H1 (cell line): ENCODE data around the gene MYH3. TPM values are rescaled to one million over a fixed set of nuclear protein-coding genes. Genes with fewer than 3 reads are reported as not detected.

Experiments used
- ASH2L ChIP-seq: fragments of 200-600, 300-600 bp; sonication (generic); IDR thresholded peaks from one replicate; pipeline ENCODE4 v1.7.1; 2017; ENCODE audit warnings: low read length
- BRCA1 ChIP-seq: IDR thresholded peaks from 2 replicates; pipeline ENCODE4 v1.6.1; 2012; ENCODE audit warnings: low read depth, low read length, improper control_type of control experiment
- CEBPB ChIP-seq: IDR thresholded peaks from 2 replicates; pipeline ENCODE4 v1.6.1; 2012; ENCODE audit warnings: low read depth, low read length
- CHD1 ChIP-seq: IDR thresholded peaks from 2 replicates; pipeline ENCODE4 v1.6.1; 2012; ENCODE audit warnings: low read depth, low read length, improper control_type of control experiment
- KDM5A ChIP-seq: fragments of 200-600 bp; IDR thresholded peaks from 2 replicates; pipeline ENCODE4 v1.7.1; 2012; ENCODE audit warnings: mild to moderate bottlenecking, low read length, inconsistent platforms, mixed read lengths
- POLR2AphosphoS5 ChIP-seq: IDR thresholded peaks from 2 replicates; pipeline ENCODE4 v1.6.1; 2011; ENCODE audit warnings: low read depth, low read length
- SIRT6 ChIP-seq: IDR thresholded peaks from one replicate; pipeline ENCODE4 v1.7.1; 2012; ENCODE audit warnings: low read length, inconsistent platforms
- TAF7 ChIP-seq: optimal IDR thresholded peaks from 2 replicates; pipeline ENCODE3; 2011; ENCODE audit warnings: low read depth, mild to moderate bottlenecking, inconsistent platforms, low read length, moderate library complexity, borderline replicate concordance
- polyA plus RNA-seq, 7 experiments: library from polyadenylated mRNA; depleted of rRNA in 3 of 7; stranded (reverse) in 5 of 7; unstranded in 2 of 7; fragments of >200 nt in 5 of 7; fragments of 200-250 nt in 2 of 7; gene quantifications; 1 replicate in 5 of 7; 2 replicates in 1 of 7; 4 replicates in 1 of 7; pipeline versions ENCODE4 v1.2.1 to v1.2.3, GENCODE V29; 2011 to 2013; ENCODE audit warnings: missing spikeins in 2 of 7, mixed read lengths in 2 of 7
- total RNA-seq: library from RNA; stranded (reverse); fragmentation: NEBNext Ultra II Directional; extraction: Animal tissue kit (Norgen Biotek cat#: 25700); gene quantifications from 2 replicates; pipeline ENCODE4 v1.2.1, GENCODE V29; 2021
- TF ChIP-seq, protein P1 (sequence below): fragments of 300-600 bp; sonication (generic); IDR thresholded peaks from 2 replicates; pipeline ENCODE4 v1.7.1; 2012; ENCODE audit warnings: low read length, moderate library complexity, mild to moderate bottlenecking, inconsistent platforms; ENCODE audit not compliant: insufficient replicate concordance

Gene MYH3
- total and polyA plus RNA-seq, 2 of the 8 experiments (the other 6 are each of a cell fraction or from before 2014, with no cell fraction given): 0.65 to 1.8 TPM

DNA sequence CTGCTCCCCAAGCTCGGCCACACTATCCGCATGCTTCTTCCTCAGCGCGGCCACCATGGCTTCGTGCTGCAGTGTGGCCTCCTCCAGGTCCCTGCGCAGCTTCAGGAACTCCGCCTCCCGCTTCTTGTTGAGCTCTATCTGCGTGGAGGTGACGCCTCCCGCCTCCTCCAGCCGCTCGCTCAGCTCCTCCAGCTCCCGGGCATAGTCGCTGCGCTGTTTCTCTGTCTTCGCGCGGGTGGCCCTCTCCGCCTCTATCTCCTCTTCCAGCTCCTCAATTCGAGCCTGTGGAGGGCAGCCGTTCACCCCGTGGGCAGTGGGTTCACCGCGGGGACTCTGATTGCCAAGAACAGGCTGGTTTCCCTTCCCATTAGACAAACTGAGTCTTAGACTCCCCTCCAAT lies 19.0 kb downstream of the MYH3 start (continued):
- TF ChIP-seq, protein P1, sequence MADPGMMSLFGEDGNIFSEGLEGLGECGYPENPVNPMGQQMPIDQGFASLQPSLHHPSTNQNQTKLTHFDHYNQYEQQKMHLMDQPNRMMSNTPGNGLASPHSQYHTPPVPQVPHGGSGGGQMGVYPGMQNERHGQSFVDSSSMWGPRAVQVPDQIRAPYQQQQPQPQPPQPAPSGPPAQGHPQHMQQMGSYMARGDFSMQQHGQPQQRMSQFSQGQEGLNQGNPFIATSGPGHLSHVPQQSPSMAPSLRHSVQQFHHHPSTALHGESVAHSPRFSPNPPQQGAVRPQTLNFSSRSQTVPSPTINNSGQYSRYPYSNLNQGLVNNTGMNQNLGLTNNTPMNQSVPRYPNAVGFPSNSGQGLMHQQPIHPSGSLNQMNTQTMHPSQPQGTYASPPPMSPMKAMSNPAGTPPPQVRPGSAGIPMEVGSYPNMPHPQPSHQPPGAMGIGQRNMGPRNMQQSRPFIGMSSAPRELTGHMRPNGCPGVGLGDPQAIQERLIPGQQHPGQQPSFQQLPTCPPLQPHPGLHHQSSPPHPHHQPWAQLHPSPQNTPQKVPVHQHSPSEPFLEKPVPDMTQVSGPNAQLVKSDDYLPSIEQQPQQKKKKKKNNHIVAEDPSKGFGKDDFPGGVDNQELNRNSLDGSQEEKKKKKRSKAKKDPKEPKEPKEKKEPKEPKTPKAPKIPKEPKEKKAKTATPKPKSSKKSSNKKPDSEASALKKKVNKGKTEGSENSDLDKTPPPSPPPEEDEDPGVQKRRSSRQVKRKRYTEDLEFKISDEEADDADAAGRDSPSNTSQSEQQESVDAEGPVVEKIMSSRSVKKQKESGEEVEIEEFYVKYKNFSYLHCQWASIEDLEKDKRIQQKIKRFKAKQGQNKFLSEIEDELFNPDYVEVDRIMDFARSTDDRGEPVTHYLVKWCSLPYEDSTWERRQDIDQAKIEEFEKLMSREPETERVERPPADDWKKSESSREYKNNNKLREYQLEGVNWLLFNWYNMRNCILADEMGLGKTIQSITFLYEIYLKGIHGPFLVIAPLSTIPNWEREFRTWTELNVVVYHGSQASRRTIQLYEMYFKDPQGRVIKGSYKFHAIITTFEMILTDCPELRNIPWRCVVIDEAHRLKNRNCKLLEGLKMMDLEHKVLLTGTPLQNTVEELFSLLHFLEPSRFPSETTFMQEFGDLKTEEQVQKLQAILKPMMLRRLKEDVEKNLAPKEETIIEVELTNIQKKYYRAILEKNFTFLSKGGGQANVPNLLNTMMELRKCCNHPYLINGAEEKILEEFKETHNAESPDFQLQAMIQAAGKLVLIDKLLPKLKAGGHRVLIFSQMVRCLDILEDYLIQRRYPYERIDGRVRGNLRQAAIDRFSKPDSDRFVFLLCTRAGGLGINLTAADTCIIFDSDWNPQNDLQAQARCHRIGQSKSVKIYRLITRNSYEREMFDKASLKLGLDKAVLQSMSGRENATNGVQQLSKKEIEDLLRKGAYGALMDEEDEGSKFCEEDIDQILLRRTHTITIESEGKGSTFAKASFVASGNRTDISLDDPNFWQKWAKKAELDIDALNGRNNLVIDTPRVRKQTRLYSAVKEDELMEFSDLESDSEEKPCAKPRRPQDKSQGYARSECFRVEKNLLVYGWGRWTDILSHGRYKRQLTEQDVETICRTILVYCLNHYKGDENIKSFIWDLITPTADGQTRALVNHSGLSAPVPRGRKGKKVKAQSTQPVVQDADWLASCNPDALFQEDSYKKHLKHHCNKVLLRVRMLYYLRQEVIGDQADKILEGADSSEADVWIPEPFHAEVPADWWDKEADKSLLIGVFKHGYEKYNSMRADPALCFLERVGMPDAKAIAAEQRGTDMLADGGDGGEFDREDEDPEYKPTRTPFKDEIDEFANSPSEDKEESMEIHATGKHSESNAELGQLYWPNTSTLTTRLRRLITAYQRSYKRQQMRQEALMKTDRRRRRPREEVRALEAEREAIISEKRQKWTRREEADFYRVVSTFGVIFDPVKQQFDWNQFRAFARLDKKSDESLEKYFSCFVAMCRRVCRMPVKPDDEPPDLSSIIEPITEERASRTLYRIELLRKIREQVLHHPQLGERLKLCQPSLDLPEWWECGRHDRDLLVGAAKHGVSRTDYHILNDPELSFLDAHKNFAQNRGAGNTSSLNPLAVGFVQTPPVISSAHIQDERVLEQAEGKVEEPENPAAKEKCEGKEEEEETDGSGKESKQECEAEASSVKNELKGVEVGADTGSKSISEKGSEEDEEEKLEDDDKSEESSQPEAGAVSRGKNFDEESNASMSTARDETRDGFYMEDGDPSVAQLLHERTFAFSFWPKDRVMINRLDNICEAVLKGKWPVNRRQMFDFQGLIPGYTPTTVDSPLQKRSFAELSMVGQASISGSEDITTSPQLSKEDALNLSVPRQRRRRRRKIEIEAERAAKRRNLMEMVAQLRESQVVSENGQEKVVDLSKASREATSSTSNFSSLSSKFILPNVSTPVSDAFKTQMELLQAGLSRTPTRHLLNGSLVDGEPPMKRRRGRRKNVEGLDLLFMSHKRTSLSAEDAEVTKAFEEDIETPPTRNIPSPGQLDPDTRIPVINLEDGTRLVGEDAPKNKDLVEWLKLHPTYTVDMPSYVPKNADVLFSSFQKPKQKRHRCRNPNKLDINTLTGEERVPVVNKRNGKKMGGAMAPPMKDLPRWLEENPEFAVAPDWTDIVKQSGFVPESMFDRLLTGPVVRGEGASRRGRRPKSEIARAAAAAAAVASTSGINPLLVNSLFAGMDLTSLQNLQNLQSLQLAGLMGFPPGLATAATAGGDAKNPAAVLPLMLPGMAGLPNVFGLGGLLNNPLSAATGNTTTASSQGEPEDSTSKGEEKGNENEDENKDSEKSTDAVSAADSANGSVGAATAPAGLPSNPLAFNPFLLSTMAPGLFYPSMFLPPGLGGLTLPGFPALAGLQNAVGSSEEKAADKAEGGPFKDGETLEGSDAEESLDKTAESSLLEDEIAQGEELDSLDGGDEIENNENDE: no peak
- TF ChIP-seq ASH2L (no peak), SIRT6 (no peak), CHD1 (no peak), CEBPB (no peak), KDM5A (no peak), POLR2AphosphoS5 (no peak), TAF7 (no peak), BRCA1 (no peak)
